IMR-90 (cell line): Measurements from ENCODE around the gene ZNG1A. TPM values are rescaled to one million over a fixed set of nuclear protein-coding genes. Genes with fewer than 3 reads are reported as not detected.
"Not testable (repeated sequence)": the region's sequence is repeated elsewhere in the genome, so short reads cannot be mapped to it uniquely, and the experiment has no call there.

Experiments
- ATAC-seq: fragments of 200-7000 bp; cut with Tn5 transposase; 2 replicates; pipeline ENCODE4 v1.9.1; 2020; ENCODE audit warnings: low read depth, mild to moderate bottlenecking, moderate library complexity
- BruUV-seq: library from RNA; stranded (reverse); fragments of 400-500 nt; replicated peaks from 2 replicates; lab custom pipeline; 2021; lab: Mats Ljungman, UMichigan
- CTCF ChIA-PET: fragments of 300-600 bp; formaldehyde crosslinking; extraction: SDS; loops from one replicate; lab custom pipeline; 2021; ENCODE audit warnings: antibody characterized with exemption; lab: Yijun Ruan, JAX
- POLR2A ChIA-PET: fragments of 300-600 bp; sonication (Branson Sonifier 250); formaldehyde crosslinking; loops from one replicate; lab custom pipeline; 2022; ENCODE audit warnings: antibody characterized with exemption; ENCODE audit not compliant: unreplicated experiment; lab: Charles Lee
- DNase-seq: peaks from one replicate; pipeline ENCODE4 v3.0.0; 2013
- H2AFZ ChIP-seq: replicated peaks from 2 replicates; pipeline ENCODE3; 2013; ENCODE audit warnings: low read length, mild to moderate bottlenecking; ENCODE audit not compliant: poor library complexity
- H2AK5ac ChIP-seq: 2 replicates; pipeline ENCODE4 v1.6.1; 2013; ENCODE audit warnings: low read depth, low read length, inconsistent platforms
- H2AK9ac ChIP-seq: replicated peaks from 2 replicates; pipeline ENCODE3; 2013; ENCODE audit warnings: mild to moderate bottlenecking, low read depth, low read length, moderate library complexity; ENCODE audit not compliant: poor library complexity
- H2BK120ac ChIP-seq: 2 replicates; pipeline ENCODE4 v1.6.1; 2013; ENCODE audit warnings: low read depth, low read length, inconsistent platforms
- H2BK15ac ChIP-seq: 3 replicates; pipeline ENCODE4 v1.6.1; 2013; ENCODE audit warnings: low read depth, low read length, inconsistent platforms
- H2BK20ac ChIP-seq: 2 replicates; pipeline ENCODE4 v1.6.1; 2013; ENCODE audit warnings: low read depth, mild to moderate bottlenecking, inconsistent platforms, low read length, moderate library complexity
- H2BK5ac ChIP-seq: 2 replicates; pipeline ENCODE4 v1.6.1; 2013; ENCODE audit warnings: mild to moderate bottlenecking, low read depth, low read length, inconsistent platforms; ENCODE audit not compliant: poor library complexity, severe bottlenecking
- H3K14ac ChIP-seq: replicated peaks from 2 replicates; pipeline ENCODE4 v1.6.1; 2013; ENCODE audit warnings: low read depth, low read length, inconsistent platforms
- H3K18ac ChIP-seq: 2 replicates; pipeline ENCODE4 v1.6.1; 2013; ENCODE audit warnings: low read depth, low read length, control low read depth
- H3K23ac ChIP-seq: 2 replicates; pipeline ENCODE4 v1.6.1; 2013; ENCODE audit warnings: low read depth, low read length, inconsistent platforms
- H3K27ac ChIP-seq: 2 replicates; pipeline ENCODE4 v1.5.1; 2013; ENCODE audit warnings: mild to moderate bottlenecking, control low read depth, low read length; ENCODE audit not compliant: insufficient read depth
- H3K27me3 ChIP-seq: 2 replicates; pipeline ENCODE4 v1.6.1; 2013; ENCODE audit warnings: low read length; ENCODE audit not compliant: control insufficient read depth, insufficient read depth
- H3K36me3 ChIP-seq: 2 replicates; pipeline ENCODE4 v1.6.1; 2013; ENCODE audit warnings: low read length, mixed read lengths; ENCODE audit not compliant: control insufficient read depth, insufficient read depth
- H3K4ac ChIP-seq: 2 replicates; pipeline ENCODE4 v1.6.1; 2013; ENCODE audit warnings: low read depth, low read length, inconsistent platforms
- H3K4me1 ChIP-seq: 2 replicates; pipeline ENCODE4 v1.6.1; 2013; ENCODE audit warnings: low read length, mixed read lengths; ENCODE audit not compliant: control insufficient read depth, insufficient read depth
- H3K4me2 ChIP-seq: 2 replicates; pipeline ENCODE4 v1.6.1; 2013; ENCODE audit warnings: low read depth, mild to moderate bottlenecking, control low read depth, low read length, moderate library complexity
- H3K4me3 ChIP-seq: 2 replicates; pipeline ENCODE4 v1.5.1; 2013; ENCODE audit warnings: low read depth, mild to moderate bottlenecking, control low read depth, low read length, moderate library complexity; ENCODE audit not compliant: insufficient read depth
- H3K56ac ChIP-seq: 2 replicates; pipeline ENCODE4 v1.6.1; 2013; ENCODE audit warnings: low read length, inconsistent platforms; ENCODE audit not compliant: insufficient read depth; ENCODE audit errors: extremely low read depth
- H3K79me1 ChIP-seq, 2 experiments: 2 replicates each; pipeline ENCODE4 v1.6.1; 2013; ENCODE audit warnings: low read length in 2 of 2, inconsistent platforms in 1 of 2, low read depth in 1 of 2
- H3K9ac ChIP-seq: 2 replicates; pipeline ENCODE4 v1.6.1; 2013; ENCODE audit warnings: low read depth, low read length, control low read depth
- H3K9me1 ChIP-seq: 2 replicates; pipeline ENCODE4 v1.6.1; 2013; ENCODE audit warnings: low read length, inconsistent platforms; ENCODE audit not compliant: insufficient read depth
- H3K9me3 ChIP-seq: 2 replicates; pipeline ENCODE4 v1.6.1; 2013; ENCODE audit warnings: low read length; ENCODE audit not compliant: control insufficient read depth, insufficient read depth
- H4K20me1 ChIP-seq: 2 replicates; pipeline ENCODE4 v1.6.1; 2013; ENCODE audit warnings: low read length, inconsistent platforms; ENCODE audit not compliant: insufficient read depth
- H4K5ac ChIP-seq: 2 replicates; pipeline ENCODE4 v1.6.1; 2013; ENCODE audit warnings: mild to moderate bottlenecking, low read depth, low read length, control low read depth
- H4K8ac ChIP-seq, 2 experiments: 2 replicates each; pipeline ENCODE4 v1.6.1; 2013; ENCODE audit warnings: low read depth in 2 of 2, low read length in 2 of 2, control low read depth in 1 of 2, inconsistent platforms in 1 of 2
- H4K91ac ChIP-seq: 2 replicates; pipeline ENCODE4 v1.6.1; 2013; ENCODE audit warnings: low read depth, low read length, inconsistent platforms; ENCODE audit not compliant: insufficient read depth
- WGBS, 2 experiments: methylation state at CpG; one replicate each; pipeline versions ENCODE4 v1.1.5 to v1.1.7; 2013; ENCODE audit warnings: missing lambda C conversion rate in 2 of 2; ENCODE audit not compliant: insufficient read length in 1 of 2; ENCODE audit errors: extremely low coverage in 2 of 2; 5-methylcytosine and 5-hydroxymethylcytosine counted together
- dilution Hi-C: fragments of 300-500 bp; cut with HindIII; formaldehyde crosslinking; loops from one replicate; pipeline ENCODE4 v1.14.3; 2018; ENCODE audit warnings: low sequenced_read_pairs; ENCODE audit not compliant: unreplicated experiment
- in situ Hi-C: fragments of 300-500 bp; cut with MboI; formaldehyde crosslinking; loops from 3 replicates; pipeline ENCODE4 v1.14.3; 2019; ENCODE audit warnings: low sequenced_read_pairs, inconsistent platforms, mixed read lengths
- intact Hi-C: fragments of 100-400 bp; cut with micrococcal nuclease; formaldehyde crosslinking; loops from 2 replicates; pipeline ENCODE4 v1.10.0; 2022
- polyA plus RNA-seq, 3 experiments: library from polyadenylated mRNA; depleted of rRNA; stranded (reverse); fragments of >200 nt; gene quantifications; 2 replicates each; pipeline ENCODE4 v1.2.3, GENCODE V29; 2012; ENCODE audit warnings: low replicate concordance in 1 of 3
- total RNA-seq: library from RNA; depleted of rRNA; stranded (reverse); fragments of >200 nt; gene quantifications from 2 replicates; pipeline ENCODE4 v1.2.3, GENCODE V29; 2012

Gene ZNG1A
- total and polyA plus RNA-seq, 2 of the 4 experiments (the other 2 are of a cell fraction), result 12.2 to 12.4 TPM

- H2BK120ac ChIP-seq, H3K4me3 ChIP-seq, H2AFZ ChIP-seq, H4K5ac ChIP-seq, dilution Hi-C loops, BruUV-seq, H3K9ac ChIP-seq, H3K56ac ChIP-seq, in situ Hi-C loops, H3K79me1 ChIP-seq, H2AK9ac ChIP-seq, CTCF ChIA-PET, H4K20me1 ChIP-seq, DNase-seq, H3K36me3 ChIP-seq, H3K27me3 ChIP-seq, H4K91ac ChIP-seq, H3K9me1 ChIP-seq, H3K9me3 ChIP-seq, H4K8ac ChIP-seq, H2BK5ac ChIP-seq, H2BK20ac ChIP-seq, H3K4ac ChIP-seq, H3K23ac ChIP-seq, intact Hi-C loops, ATAC-seq, H3K4me2 ChIP-seq, H3K27ac ChIP-seq, H3K14ac ChIP-seq, H3K18ac ChIP-seq, H3K4me1 ChIP-seq, H2AK5ac ChIP-seq, POLR2A ChIA-PET, H2BK15ac ChIP-seq: not testable (repeated sequence)
- no CpG with 5 or more reads among the region's 31 CpGs for WGBS, 2 experiments
These were observed 95.7 kb downstream of the ZNG1A start for GRCh38 chr9:82932-83689.

GRCh38 chr9:78333-78732 is 100.5 kb downstream of the ZNG1A start:
- H3K4ac ChIP-seq, ATAC-seq, in situ Hi-C loops: not testable (repeated sequence)

More at GRCh38 chr9:78333-78732, 100.5 kb downstream of the ZNG1A start:
- CTCF ChIA-PET, H3K27me3 ChIP-seq, DNase-seq, H4K8ac ChIP-seq, H3K4me1 ChIP-seq, H2BK15ac ChIP-seq, H3K9me1 ChIP-seq, H3K9ac ChIP-seq, H3K56ac ChIP-seq, H4K91ac ChIP-seq, H4K20me1 ChIP-seq, H3K18ac ChIP-seq, H3K4me3 ChIP-seq, H3K14ac ChIP-seq, H2AK5ac ChIP-seq, intact Hi-C loops, H2BK20ac ChIP-seq, H3K36me3 ChIP-seq, H2BK120ac ChIP-seq, H4K5ac ChIP-seq, H2AK9ac ChIP-seq, H3K79me1 ChIP-seq, H3K9me3 ChIP-seq, POLR2A ChIA-PET, dilution Hi-C loops, H3K23ac ChIP-seq, H3K4me2 ChIP-seq, BruUV-seq, H3K27ac ChIP-seq, H2AFZ ChIP-seq: not testable (repeated sequence)
- H2BK5ac ChIP-seq, result peak overlapping the region; percentile 33
- WGBS, 2 experiments, result no CpG with 5 or more reads among the region's 3 CpGs
